Activated naive CD4-positive, alpha-beta T cell treated with Interleukin-2 at 50 U/mL for 16 hours (primary cell): Measurements from ENCODE around the gene CYFIP2.
"Not testable (repeated sequence)": the region's sequence is repeated elsewhere in the genome, so short reads cannot be mapped to it uniquely, and the experiment has no call there.

Experiments
- DNase-seq: peaks from one replicate; pipeline ENCODE4 v3.0.0-alpha.2; 2020

Gene CYFIP2

GRCh38 chr5:157415838-157416237, 149.9 kb downstream of the CYFIP2 start:
- no peak for DNase-seq

GRCh38 chr5:157419521-157419920, 153.6 kb downstream of the CYFIP2 start:
- not testable (repeated sequence) for DNase-seq

DNA sequence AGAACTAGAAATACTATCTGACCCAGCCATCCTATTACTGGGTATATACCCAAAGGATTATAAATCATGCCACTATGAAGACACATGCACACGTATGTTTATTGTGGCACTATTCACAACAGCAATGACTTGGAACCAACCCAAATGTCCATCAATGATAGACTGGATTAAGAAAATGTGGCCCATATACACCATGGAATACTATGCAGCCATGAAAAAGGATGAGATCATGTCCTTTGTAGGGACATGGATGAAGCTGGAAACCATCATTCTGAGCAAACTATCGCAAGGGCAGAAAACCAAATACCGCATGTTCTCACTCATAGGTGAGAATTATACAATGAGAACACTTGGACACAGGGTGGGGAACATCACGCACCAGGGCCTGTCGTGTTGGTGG, 164.0 kb downstream of the CYFIP2 start:
- DNase-seq, result not testable (repeated sequence)

DNA sequence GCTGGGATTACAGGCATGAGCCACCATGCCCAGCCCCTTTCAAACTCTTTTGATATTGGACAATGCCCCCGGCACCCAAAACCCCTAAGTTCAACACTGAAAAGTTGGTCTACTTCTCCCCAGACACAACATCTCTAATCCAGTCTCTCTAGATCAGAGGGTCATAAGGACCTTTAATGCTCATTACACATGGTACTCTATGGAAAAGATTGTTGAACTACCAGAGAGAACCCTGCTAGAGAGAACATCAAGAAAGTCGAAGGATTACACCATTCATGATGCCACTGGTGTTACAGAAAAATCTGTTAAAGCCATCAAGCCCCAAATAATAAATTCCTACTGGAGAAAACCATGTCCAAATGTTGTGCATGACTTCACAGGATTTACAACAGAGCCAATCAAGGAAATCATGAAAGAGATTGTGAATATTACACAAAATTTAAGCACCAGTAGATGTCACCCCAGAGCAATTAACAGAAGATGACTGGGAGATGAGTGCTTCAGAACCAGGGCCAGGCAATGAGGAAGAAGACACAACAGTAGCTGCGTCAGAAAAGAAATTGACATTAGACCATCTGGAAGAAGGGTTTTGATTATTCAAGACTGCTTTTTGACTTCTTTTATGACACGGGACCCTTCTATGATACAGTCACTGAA, 165.7 kb downstream of the CYFIP2 start:
- no peak for DNase-seq

DNA sequence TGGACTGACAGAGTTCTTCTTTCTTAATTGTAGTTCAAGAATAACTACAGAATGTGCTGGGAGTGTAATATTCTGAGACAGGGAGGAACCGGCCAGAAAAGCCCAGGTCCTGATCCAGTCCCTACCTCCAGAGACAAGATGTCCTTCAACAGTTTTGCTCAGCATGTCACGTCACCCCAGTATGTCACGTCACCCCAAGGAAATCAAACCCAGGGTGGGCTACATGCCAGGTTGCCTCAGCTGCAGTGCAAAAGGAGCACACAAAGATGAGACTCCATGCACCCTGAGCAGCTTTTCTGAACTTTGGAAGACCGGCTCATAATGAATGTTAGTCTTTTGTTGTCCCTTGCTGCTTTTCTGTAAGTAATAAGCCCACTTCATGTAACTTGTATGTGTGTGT, 168.2 kb downstream of the CYFIP2 start:
- DNase-seq, result no peak

DNA sequence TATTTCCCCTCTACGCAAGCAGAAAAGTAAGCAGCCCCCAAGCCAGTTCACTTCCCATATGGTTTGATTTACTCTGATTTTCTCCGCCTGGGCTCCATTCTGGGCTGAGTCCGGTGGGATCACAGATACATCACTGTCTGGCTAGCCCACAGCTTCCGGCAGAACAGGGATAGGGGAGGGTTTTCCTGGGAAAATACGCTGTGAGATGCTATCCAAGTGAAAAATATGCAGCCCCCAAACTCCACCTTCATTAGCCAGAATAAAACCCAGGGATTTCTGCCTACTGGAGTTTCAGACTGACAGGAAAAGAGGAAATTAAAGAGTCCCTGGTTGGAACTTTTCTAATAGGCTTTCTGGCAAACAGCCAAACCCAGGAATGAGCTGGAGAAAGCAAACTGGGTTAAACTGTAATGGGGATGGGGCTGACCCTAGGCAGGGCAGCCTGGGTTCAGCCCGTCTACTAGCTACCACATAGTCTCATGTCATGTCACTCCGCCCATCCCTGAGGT, 177.2 kb downstream of the CYFIP2 start:
- no peak for DNase-seq

GRCh38 chr5:157444224-157444623, 178.3 kb downstream of the CYFIP2 start:
- DNase-seq, result no peak
